Erythroblast (primary cell): ENCODE measurements around the gene CCDC106.

Source experiments
- GATA1 ChIP-seq: IDR thresholded peaks from 2 replicates; pipeline ENCODE4 v1.6.1; 2011; ENCODE audit warnings: low read depth, mild to moderate bottlenecking, control low read depth, low read length, moderate library complexity
- POLR2A ChIP-seq: IDR thresholded peaks from 2 replicates; pipeline ENCODE4 v1.6.1; 2011; ENCODE audit warnings: mild to moderate bottlenecking, low read length

DNA sequence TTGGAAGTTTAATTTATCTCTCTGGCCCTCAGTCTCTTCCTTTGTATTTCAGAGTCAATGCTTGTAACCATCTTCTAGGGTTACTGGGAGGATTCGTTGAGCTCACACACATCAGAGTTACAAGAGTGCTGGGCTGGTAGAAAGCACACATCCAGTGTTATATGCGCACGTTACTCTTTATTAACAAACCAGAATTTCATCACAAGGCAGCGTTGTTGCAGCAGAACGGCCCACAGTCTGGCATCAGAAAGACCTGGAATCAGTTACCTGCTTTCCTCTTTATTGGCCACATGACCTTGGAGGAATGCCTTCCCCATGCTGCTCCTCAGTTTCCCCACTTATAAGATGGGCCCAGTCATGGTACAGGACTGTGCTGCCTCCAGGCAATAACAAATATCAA lies 38.7 kb upstream of the CCDC106 start:
- no peak for TF ChIP-seq POLR2A
- TF ChIP-seq GATA1: no peak
